CD4-positive, alpha-beta T cell treated with Interleukin-17A for 1 hour (primary cell): ENCODE data around the gene GSTT4.
"Not testable (repeated sequence)": the region's sequence is repeated elsewhere in the genome, so short reads cannot be mapped to it uniquely, and the experiment has no call there.

Source experiments
- DNase-seq: peaks from one replicate; pipeline ENCODE4 v3.0.0-alpha.2; 2020

The GSTT4 gene

GRCh38 chr22:23949764-23950163 lies 55.5 kb downstream of the GSTT4 start:
- DNase-seq: not testable (repeated sequence)
